IPS-20b (cell line): Measurements from ENCODE around the gene LRRC56.

ENCODE experiments used
- H3K27ac ChIP-seq: one replicate; pipeline ENCODE4 v1.5.1; 2013; ENCODE audit warnings: low read length
- H3K27me3 ChIP-seq: 2 replicates; pipeline ENCODE4 v1.6.1; 2013; ENCODE audit warnings: mild to moderate bottlenecking, low read length, inconsistent platforms; ENCODE audit not compliant: insufficient read depth
- H3K36me3 ChIP-seq: 2 replicates; pipeline ENCODE4 v1.6.1; 2013; ENCODE audit warnings: low read depth, mild to moderate bottlenecking, inconsistent platforms, low read length, moderate library complexity; ENCODE audit not compliant: insufficient read depth
- H3K4me1 ChIP-seq: 2 replicates; pipeline ENCODE4 v1.6.1; 2013; ENCODE audit warnings: mild to moderate bottlenecking, control low read depth, inconsistent platforms, low read length, moderate library complexity; ENCODE audit not compliant: insufficient read depth
- H3K4me3 ChIP-seq: 2 replicates; pipeline ENCODE4 v1.5.1; 2013; ENCODE audit warnings: mild to moderate bottlenecking, low read length, inconsistent platforms
- H3K9ac ChIP-seq: 2 replicates; pipeline ENCODE4 v1.6.1; 2013; ENCODE audit warnings: low read depth, mild to moderate bottlenecking, inconsistent platforms, low read length, moderate library complexity
- H3K9me3 ChIP-seq: 2 replicates; pipeline ENCODE4 v1.6.1; 2013; ENCODE audit warnings: mild to moderate bottlenecking, low read depth, low read length, inconsistent platforms; ENCODE audit not compliant: insufficient read depth

The LRRC56 gene

DNA sequence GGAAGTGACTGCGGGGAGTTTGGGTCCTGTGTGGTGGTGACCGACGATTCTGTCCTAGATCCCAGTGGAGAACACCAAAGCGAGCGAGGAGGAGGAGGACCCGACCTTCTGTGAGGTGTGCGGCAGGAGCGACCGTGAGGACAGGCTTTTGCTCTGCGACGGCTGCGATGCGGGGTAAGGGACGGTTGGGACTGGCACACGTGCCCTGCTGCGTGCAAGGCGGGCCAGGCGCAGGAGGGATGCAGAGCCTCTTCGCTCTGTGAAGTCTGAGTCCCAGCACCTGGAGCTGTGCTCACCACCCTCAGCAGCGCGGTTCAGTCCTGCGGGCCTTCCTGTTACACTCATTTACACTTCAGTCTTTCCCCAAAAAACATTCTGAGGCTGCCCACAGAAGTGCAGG, 55.2 kb downstream of the LRRC56 start:
- Histone ChIP-seq H3K27me3 (no peaks in the 10 kb centered on the region), H3K36me3 (peaks cover 93% of the 10 kb centered on the region), H3K4me3 (no peak overlapping the region), H3K9ac (no peak overlapping the region), H3K27ac (no peak overlapping the region), H3K4me1 (no peaks in the 10 kb centered on the region), H3K9me3 (no peaks in the 10 kb centered on the region)

DNA sequence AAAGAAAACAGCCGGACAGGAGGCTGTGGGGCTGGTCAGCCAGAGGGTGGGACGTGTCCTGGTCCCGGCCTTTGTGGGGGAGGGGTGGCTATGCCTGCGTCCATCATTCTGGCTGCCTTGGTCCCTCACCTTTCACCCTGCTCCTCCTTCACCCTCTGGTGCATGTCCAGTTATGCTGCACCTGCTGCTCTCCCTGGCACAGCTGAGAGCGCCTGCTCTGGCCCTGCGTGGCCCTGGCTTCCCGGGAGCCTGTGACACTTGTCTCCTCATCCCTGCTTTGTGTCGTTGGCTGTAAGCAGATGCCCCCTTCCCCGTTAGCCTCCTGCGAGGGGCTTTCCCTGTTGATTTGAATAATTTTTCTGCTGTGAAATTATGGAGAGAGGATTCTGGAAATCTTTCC, 55.6 kb downstream of the LRRC56 start:
- no peaks in the 10 kb centered on the region for H3K27me3 ChIP-seq
- H3K9me3 ChIP-seq: no peaks in the 10 kb centered on the region
- no peak overlapping the region for H3K9ac ChIP-seq
- no peak overlapping the region for H3K4me3 ChIP-seq
- H3K4me1 ChIP-seq: no peaks in the 10 kb centered on the region
- H3K36me3 ChIP-seq: peaks cover 92% of the 10 kb centered on the region
- no peak overlapping the region for H3K27ac ChIP-seq

GRCh38 chr11:593347-593746, 56.0 kb downstream of the LRRC56 start:
- Histone ChIP-seq H3K4me1 (no peaks in the 10 kb centered on the region), H3K9me3 (no peaks in the 10 kb centered on the region), H3K36me3 (peaks cover 92% of the 10 kb centered on the region), H3K9ac (no peak overlapping the region), H3K27me3 (no peaks in the 10 kb centered on the region), H3K4me3 (no peak overlapping the region), H3K27ac (no peak overlapping the region)

GRCh38 chr11:595400-595799, 58.1 kb downstream of the LRRC56 start:
- no peaks in the 10 kb centered on the region for H3K9me3 ChIP-seq
- no peak overlapping the region for H3K27ac ChIP-seq
- H3K27me3 ChIP-seq: no peaks in the 10 kb centered on the region
- H3K9ac ChIP-seq: no peak overlapping the region
- H3K36me3 ChIP-seq: peaks cover 93% of the 10 kb centered on the region
- H3K4me3 ChIP-seq: no peak overlapping the region
- no peaks in the 10 kb centered on the region for H3K4me1 ChIP-seq

DNA sequence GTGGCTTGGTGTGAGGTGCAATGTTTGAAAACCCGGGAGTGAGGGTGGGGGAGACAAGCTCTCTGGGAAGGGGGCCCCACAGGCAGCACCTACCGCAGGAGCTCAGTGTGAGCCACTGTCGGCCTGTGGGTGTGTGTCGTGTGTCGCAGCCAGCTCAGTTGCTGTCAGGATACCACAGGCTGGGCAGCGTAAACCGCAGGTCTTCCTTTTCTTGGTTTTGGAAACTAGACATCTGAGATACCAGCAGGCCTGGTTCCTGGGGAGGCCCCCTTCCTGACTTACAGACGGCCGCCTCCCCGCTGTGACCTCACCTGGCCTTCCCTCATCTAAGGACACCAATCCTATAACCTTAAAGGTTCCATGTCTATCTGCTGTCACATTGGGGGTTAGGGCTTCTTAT, 59.0 kb downstream of the LRRC56 start:
- H3K4me3 ChIP-seq: no peak overlapping the region
- no peak overlapping the region for H3K9ac ChIP-seq
- H3K27me3 ChIP-seq: no peaks in the 10 kb centered on the region
- H3K36me3 ChIP-seq: peaks cover 89% of the 10 kb centered on the region
- no peaks in the 10 kb centered on the region for H3K9me3 ChIP-seq
- no peaks in the 10 kb centered on the region for H3K4me1 ChIP-seq
- no peak overlapping the region for H3K27ac ChIP-seq

DNA sequence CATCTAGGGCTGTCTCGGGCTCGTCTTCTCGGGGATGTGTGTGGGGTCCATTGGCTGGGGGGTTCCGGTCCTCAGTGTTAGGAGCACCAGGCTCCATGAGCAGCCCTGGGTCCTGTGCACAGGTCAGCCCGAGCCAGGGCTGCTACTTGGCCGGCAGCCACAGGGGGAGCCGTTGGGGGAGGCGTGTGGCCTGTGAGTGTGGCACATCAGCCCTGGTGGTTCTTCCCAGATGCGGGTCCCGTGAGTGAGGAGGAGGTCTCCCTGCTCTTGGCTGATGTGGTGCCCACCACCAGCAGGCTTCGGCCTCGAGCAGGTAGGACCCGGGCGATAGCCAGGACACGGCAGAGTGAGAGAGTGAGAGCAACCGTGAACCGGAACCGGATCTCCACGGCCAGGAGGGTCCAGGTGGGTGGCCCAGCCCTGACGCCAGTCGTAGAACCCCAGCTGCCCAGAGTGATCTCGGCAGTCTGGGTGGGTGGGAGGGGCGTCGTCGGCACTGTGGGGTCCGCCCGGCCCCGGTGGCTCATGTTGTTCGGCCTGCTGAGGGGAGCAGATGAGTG, 59.9 kb downstream of the LRRC56 start:
- no peaks in the 10 kb centered on the region for H3K9me3 ChIP-seq
- no peak overlapping the region for H3K4me3 ChIP-seq
- H3K27ac ChIP-seq: no peak overlapping the region
- H3K4me1 ChIP-seq: no peaks in the 10 kb centered on the region
- H3K36me3 ChIP-seq: peaks cover 91% of the 10 kb centered on the region
- H3K9ac ChIP-seq: no peak overlapping the region
- H3K27me3 ChIP-seq: no peaks in the 10 kb centered on the region

DNA sequence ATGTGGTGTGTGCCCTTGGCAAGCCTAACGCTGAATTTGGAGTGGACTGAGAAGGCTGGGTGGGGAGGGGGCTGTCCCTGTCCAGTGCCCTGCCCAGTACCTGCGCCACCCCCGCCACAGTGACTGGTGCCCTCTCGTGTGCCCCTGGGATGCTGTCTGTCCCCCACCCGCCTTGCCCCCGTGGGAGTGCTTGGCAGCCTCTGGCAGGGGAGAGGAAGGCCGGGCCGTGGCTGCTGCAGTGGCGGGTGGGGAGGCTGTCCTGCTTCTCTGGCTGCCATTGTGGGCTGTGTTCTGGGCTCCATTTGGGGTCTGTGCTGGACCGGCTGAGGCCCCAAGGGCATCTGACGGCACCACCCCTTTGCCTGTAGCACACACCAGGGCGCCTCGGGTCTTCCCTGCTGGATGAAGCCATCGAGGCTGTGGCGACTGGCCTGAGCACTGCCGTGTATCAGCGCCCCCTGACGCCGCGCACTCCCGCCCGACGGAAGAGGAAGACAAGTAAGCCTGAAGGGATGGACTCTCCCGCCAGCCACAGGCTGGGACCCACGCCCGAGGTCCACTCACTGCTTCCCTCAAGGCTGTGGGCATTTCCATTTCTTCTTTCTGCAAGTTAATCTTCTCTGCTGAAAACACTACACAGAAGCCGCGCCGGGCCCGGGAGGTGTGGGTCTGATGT, 60.8 kb downstream of the LRRC56 start:
- Histone ChIP-seq H3K4me3 (no peak overlapping the region), H3K9me3 (no peaks in the 10 kb centered on the region), H3K9ac (no peak overlapping the region), H3K36me3 (peaks cover 91% of the 10 kb centered on the region), H3K4me1 (no peaks in the 10 kb centered on the region), H3K27me3 (no peaks in the 10 kb centered on the region), H3K27ac (no peak overlapping the region)

DNA sequence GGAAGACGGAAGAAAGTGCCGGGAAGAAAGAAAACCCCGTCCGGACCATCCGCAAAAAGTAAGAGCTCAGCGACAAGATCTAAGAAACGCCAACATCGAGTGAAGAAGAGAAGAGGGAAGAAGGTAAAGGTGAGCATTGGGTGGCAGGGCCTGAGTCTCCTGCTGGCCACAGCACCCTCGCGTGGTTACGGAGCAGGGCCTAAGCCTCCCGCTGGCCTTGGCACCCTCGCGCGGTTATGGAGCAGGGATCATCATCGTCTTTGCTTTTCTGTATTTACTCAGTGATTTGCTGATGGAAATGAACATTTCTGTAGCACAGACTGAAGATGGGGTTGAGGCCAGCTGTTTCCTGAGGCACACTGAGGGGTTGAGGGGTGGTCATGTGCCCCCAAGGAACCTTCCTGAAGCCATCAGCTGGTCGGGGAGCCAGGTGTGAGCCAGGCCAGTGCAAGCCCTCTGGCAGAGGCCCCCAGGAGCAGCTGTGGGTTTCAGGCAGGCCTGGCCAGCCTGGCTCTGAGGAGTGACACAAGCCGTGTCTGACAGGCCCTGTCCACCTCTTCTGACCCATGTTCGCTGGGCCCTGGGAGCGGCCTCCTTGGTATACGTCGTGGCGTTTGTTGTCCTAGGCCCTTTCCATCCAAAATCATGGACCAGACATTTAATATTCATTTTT, 64.4 kb downstream of the LRRC56 start:
- Histone ChIP-seq H3K9ac (no peak overlapping the region), H3K4me3 (no peak overlapping the region), H3K27me3 (no peaks in the 10 kb centered on the region), H3K9me3 (no peaks in the 10 kb centered on the region), H3K4me1 (no peaks in the 10 kb centered on the region), H3K36me3 (peaks cover 92% of the 10 kb centered on the region), H3K27ac (no peak overlapping the region)

DNA sequence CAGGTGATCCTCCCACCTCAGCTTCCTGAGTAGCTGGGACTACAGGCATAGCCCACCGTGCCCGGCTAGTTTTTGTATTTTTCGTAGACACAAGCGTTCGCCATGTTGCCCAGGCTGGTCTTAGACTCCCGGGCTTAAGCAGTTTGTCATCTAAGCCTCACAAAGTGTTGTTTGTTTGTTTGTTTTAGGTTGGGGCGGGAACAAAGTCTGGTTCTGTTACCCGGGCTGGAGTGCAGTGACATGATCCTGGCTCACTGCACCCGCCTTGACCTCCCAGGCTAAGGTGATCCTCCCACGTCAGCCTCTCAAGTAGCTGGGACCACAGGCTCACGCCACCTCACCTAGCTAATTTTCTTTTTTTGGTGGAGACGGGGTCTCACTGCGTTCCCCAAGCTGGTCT, 65.8 kb downstream of the LRRC56 start:
- Histone ChIP-seq H3K9ac (no peak overlapping the region), H3K4me1 (no peaks in the 10 kb centered on the region), H3K4me3 (no peak overlapping the region), H3K27me3 (no peaks in the 10 kb centered on the region), H3K36me3 (peaks cover 94% of the 10 kb centered on the region), H3K27ac (no peak overlapping the region), H3K9me3 (no peaks in the 10 kb centered on the region)
